ENCODE measurements around the gene KCND3.
"Not testable (repeated sequence)": the region's sequence is repeated elsewhere in the genome, so short reads cannot be mapped to it uniquely, and the experiment has no call there.

Gene KCND3

DNA sequence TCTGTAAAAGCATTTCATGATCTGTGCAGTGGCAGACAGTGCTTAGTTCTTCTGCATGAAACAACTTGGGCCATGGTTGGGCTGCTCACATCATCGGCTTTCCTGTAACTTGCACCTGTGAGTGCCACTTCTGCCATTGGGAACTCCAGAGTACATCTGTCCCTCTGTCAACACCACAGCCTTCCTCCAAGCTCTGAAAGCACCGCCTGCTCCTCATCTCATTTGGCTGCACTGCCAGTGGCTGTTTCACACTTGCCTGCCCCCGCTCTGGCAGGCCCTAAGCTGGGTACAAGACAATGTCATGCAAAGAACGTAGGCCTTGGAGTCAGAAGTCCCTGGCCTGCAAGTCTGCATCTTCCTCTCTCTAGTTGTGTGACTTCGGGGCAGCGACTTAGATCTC, 187.4 kb downstream of the KCND3 start:
- no peak for DNase-seq

DNA sequence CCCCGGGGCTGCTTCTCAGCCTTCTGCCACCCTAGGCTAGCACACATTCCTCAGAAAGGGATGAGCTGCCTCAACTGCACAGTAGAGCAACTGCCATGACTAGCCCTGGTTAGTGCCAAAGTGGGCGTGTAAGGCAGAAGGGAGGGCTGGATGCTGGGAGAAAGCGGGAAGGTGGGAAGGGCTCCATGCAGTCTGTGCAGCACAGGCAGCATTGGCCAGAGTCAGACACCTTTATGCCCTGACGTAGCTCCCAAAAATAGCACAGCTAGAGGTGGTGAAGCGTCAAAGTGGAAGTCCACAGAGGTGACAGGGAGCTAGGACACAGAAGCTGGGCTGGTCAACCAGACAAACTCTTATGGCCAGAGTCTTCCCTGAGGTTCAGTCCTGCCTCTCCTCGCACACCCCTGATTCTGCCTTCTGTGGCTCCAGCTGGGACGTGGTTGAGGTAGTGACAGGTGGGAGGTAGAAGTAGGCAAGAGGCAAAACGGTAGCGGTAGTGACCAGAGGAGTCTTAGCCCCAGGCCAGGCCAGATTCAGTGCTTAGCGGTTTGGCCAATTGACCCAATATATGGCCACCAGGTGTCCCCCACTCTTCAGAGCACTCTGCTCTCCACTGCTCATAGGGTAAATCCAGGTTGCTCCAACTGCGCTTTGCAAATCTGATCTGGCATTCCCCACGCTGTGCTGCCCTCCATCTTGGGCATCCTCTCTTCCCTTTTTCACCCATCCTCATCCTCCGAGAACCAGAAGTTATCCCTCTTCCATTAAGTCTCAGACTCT, 188.2 kb downstream of the KCND3 start:
- no peak for DNase-seq

DNA sequence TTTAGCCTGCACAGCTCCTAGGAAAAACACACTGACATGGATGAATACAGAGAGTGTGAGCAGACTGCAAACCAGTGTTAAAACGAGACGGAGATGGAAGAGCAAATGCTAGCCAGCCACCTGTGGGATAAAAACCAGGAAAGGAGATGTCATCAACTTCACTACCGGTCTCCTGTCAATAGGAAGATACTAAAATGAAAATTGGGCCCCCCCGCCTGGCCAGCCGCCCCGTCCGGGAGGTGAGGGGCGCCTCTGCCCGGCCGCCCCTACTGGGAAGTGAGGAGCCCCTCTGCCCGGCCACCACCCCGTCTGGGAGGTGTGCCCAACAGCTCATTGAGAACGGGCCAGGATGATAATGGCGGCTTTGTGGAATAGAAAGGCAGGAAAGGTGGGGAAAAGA, 189.7 kb downstream of the KCND3 start:
- DNase-seq, result not testable (repeated sequence)

GRCh38 chr1:111798580-111798979, 190.9 kb downstream of the KCND3 start:
- DNase-seq, result no peak

- DNase-seq, result no peak
These were observed 194.1 kb downstream of the KCND3 start for GRCh38 chr1:111795401-111795800.

DNA sequence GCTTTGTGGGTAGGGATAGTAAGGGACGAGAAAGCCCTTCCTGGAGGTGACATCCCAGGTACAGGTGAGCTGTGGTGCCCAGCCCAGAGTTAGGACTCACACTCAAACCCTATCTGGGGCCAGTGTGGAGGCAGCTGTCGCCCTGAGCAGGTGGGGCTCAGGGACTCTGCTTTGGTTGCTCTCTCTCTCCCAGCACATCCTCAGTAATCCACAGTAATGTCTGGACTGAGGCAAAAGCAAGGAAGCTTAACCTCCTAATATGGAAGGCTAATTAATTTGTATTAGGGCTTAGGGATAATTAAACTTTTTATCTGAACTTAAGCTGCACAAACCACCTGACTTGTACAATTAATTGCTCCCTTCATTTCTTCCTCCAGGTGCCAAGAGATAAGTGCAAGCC, 195.5 kb downstream of the KCND3 start:
- DNase-seq, result no peak

- DNase-seq, result no peak
These were observed 197.2 kb downstream of the KCND3 start for GRCh38 chr1:111792249-111792648.

DNA sequence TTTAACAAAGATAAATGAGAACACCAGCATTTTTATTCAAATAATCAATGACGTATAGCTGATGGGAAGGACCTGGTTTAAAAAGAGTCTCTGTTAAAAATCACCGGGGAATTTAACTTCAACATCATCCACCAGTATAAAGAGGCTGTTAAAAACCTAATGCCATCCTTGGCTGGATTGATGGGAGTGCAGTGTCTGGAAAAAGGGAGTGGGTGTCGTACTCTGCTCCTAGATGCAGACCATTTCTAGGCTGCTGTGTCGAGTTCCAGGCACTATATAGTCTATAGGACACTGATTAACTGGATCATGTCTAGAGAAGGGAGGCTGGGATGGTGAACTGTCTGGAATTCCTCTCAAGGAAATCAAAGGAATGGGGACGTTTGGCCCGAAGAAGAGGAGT, 197.7 kb downstream of the KCND3 start:
- DNase-seq, result no peak

DNA sequence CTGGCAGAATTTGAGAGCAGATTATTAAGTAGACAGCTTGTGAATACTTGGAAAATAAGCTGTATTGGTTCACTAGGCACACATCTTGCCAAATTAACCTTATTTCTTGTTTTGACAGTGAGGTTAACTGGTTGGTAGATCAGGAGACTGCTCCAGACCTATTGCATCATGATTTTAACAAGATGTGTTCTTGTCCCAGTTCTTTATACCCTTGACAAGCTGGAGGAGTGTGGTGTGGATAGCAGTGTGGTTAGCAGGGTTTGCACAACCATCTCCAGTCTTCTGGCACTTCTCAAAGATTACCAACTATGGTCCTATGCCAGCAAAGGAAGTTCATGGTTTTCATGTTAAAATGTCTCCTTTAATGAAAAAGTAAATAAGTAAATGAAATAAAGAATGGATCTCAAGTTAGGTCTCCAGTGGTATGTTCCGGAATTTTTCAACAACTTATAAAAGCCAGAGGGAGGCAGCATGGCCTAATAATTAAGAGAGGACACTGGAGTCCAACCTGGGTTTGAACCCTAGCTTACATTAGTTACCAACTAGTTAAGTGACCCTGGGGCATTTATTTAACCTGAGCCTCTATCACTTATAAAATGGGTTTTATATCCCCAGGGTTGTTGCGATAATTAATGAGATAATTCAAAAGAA, 199.7 kb downstream of the KCND3 start:
- DNase-seq, result no peak

DNA sequence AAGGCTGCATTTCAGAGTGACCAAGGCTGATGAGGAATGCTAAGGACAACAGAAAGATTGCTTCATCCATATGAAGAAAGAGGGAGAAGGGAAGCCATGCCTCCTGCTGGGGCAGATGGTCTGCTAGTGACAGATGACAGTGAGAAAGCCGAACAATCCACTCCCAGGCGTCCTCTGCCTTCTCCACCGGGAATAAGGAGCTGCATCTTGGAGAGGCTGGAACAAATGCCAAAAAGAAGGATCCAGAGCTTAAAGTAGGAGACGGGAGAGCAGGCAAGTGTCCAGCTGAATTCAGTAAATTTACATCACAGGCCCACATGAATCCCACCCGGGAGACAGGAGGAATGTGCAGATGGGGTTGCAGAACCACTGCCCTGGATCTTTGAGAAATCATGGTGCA, 200.3 kb downstream of the KCND3 start:
- no peak for DNase-seq

DNA sequence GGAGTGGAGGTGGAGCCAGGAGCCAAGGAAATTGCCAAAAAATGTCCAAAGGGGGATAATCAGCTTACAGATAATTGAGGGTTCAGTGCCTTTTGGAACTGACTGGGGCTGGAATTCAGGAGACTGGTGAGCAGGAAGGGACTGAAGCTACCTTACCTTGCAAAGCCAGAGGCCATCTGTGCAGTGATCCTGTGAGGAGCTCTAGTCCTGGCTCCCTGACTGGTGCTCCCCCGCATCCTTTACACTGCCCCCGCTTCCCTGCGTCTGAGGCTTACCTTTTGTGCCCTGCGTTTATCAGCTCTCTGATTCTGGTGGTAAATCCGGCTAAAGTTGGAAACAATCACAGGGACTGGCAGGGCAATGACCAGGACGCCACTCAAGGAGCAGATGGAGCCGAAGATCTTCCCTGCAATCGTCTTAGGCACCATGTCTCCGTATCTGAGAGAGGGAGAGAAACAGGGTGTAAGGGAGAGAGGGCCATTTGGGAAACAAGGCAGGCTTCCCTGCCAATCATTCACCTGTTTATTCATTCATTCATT, 202.7 kb downstream of the KCND3 start:
- DNase-seq, result no peak

DNA sequence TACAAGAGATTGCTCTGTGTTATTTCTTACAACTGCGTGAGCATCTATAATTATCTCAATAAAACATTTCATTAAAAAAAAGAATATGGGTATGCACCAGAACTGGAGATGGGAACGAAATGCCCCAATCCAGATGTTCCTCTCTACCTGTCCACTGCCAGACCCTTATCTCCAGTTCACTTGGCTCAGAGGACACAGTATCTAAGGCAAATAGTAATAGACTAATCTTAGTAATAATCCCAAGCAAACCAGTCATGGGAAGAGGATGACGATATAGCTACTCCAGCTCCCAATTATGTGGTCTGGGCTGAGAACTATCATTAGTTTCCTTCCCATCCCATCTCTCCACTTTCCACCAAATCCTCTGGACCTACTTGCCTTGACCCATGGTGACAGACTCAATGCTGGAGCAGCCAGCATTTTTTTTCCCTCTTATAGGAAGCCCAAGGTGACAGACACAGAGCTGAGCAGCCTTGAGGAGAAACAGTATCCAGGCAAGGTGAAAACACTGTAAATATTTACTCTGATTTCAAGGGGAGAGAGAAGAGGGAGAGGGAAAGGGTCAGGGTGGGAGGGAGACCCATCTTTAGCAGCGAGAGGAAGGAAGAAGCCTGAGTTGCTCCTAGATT, 205.1 kb downstream of the KCND3 start:
- DNase-seq, result no peak

DNA sequence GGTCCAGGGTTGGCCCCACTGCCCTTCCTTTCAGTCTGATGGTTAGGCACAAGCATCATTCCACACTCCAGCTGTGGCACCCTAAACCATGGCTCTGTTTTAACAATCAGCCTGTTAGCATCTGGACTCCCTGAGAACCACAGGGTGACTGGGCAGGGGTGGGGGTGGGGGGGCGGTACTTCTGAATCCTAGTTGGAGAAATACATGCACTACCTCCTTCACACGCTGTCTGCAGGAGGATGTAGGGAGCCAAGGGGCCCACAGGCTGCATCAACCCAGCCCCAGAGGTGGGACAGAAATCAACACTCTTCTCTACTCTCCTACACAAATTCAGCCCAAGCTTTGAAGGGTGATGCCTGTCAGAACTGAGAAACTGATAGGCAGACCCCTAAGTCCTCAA, 209.9 kb downstream of the KCND3 start:
- no peak for DNase-seq

- no peak for DNase-seq
These were observed 210.9 kb downstream of the KCND3 start for GRCh38 chr1:111778541-111779051.

DNA sequence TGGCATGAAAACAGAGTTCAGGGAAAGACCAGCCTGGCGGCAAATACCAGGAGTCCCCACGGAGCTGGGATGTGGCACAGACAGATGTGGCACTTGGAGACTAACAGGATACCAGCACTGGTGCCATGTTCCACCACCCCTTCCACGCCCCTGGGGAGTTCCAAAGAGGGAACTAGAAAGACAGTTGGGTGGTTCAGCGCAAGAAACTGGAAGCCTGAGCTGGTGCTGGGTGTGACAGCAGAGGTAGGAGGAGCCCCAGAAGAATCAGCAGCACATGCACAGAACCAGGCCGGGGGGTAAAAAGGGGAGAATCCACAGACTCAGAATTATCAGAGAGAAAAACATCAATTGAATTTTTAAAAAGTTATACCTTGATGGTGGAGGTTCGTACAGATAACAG, 211.4 kb downstream of the KCND3 start:
- DNase-seq, result no peak

DNA sequence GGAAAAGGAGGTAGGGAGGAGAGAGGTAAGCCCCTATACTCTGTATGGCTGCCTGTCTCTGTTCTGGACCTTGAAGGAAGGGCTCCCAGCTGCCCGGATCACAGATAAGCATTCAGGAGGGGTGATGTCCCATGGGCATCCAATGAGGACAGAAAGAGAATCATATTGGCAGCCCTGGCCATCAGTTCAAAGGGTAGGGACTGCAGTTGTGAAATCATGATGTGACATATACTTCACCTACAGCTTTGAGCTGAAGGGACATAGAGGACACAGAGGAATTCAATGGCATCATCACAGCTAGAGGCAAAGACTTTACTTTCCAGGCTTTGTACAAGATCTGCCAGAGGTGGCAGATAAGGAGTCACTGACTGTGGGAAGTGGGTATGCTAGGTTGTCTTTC, 212.2 kb downstream of the KCND3 start:
- no peak for DNase-seq

- no peak for DNase-seq
These were observed 212.6 kb downstream of the KCND3 start for GRCh38 chr1:111776861-111777260.

DNA sequence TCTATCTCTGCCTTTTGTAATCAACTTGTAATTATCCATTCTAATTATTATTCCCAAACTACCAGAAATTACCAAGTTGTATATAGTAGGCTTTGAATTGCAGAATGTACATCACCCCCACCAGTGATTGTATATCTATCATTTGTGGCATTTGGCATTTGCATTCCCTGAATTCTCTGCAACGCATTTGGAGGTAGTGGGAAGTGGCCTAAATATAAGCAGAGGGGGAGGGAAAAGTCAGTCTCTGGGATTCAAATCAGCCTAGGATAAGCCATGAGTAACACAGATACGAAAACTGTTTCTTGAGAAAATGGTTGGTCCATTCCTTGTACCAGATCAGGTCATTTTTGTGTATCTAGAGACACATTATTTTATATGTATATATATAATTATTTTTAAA, 213.1 kb downstream of the KCND3 start:
- no peak for DNase-seq

DNA sequence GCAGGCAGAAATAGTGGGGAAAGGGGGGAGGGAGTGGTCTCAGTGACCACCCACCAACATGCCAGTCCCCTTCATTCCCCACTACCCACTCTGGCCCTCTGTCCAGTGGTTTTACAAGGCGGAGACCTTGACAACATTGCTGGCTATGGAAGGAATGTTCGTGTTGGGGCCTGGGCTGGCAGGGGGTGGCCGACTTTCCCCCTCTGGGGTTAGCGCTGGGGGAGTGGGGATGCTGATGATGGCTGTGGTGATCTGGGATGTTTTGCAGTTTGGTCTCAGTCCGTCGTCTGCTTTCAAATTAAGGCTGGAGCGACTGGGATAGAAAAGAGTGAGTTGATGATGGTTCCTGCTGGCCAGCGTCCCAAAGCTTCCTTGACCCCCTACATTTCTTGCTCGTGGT, 213.5 kb downstream of the KCND3 start:
- DNase-seq, result no peak

DNA sequence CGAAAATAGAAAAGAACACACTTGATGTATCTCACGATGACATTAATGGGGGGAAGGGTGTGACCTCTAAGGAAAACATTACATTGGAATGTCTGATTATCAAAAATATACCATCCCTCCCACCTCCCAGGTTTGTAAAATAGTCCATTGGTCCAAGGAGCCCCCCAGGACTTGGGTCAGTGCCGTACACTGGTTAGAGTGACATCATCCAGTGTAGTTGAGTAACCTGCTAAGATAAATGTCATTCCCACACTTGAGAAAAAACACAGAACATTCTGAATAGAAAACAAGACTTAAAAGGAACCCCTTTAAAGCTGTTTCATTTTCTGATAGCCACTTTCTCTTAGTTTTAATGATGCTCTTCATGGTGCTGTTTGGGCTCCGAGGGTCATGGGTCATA, 218.6 kb downstream of the KCND3 start:
- DNase-seq, result no peak

DNA sequence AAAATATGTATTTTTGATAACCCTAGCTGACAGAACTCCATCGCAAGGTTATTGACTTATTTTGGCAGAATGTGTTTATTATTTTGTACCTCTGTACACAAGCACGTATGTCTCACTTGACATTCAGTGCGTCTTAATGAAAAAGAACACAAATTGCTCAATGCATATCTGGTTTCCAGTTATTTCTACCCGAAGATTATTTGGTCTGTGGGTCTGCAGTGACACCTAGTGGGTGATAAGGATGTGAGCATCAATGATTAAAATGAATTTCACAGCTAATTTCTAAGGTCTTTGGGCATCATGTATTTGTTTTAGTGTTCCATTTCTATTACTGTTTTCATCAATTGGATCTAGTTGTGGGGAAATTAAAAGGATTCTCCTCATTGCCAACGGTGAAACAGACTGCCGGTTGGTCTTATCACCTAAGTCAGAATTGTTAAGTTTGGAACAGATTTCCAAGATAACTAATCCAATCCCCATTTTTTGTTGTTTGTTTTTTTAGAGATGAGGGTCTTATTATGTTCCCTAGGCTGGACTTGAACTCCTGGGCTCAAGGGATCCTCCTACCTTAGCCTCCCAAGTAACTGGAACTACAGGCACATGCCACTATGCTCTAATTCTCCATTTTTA, 219.8 kb downstream of the KCND3 start:
- peak; percentile 27 for DNase-seq

GRCh38 chr1:111768625-111769024, 220.8 kb downstream of the KCND3 start:
- no peak for DNase-seq

DNA sequence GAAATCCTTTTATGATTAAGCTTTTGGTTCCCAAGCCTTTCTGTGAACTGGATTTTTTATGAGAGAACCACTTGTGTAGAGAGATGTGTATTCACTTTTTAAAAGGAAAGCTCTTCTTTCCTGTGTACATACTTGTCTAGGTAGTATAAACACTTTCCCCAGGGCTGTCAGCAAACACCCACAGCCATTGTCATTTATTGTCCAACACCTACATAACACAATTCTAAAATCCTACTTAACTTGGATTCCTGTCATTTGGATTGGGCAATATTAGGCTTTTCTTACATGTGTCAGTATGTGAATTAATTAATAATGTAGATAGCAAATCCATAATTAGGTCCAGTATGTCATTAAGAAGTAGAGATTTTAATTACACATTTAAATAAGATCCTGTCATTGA, 221.4 kb downstream of the KCND3 start:
- DNase-seq, result no peak
